AG09309 (cell line): Measurements from ENCODE around the gene CDT1.

Experiments used
- DNase-seq: peaks from one replicate; pipeline ENCODE4 v3.0.0-alpha.2; 2010; ENCODE audit warnings: low read depth
- H3K4me3 ChIP-seq: 2 replicates; pipeline ENCODE4 v1.5.1; 2011; ENCODE audit warnings: mild to moderate bottlenecking, low read depth, low read length, moderate library complexity; ENCODE audit not compliant: control insufficient read depth
- CTCF ChIP-seq: IDR thresholded peaks from 2 replicates; pipeline ENCODE4 v1.5.1; 2011; ENCODE audit warnings: mild to moderate bottlenecking, low read depth, low read length, inconsistent platforms; ENCODE audit not compliant: insufficient read depth, control insufficient read depth; ENCODE audit errors: missing control alignments

Gene CDT1

GRCh38 chr16:88814144-88814502 lies 10.5 kb downstream of the CDT1 start:
- no peak for DNase-seq

DNA sequence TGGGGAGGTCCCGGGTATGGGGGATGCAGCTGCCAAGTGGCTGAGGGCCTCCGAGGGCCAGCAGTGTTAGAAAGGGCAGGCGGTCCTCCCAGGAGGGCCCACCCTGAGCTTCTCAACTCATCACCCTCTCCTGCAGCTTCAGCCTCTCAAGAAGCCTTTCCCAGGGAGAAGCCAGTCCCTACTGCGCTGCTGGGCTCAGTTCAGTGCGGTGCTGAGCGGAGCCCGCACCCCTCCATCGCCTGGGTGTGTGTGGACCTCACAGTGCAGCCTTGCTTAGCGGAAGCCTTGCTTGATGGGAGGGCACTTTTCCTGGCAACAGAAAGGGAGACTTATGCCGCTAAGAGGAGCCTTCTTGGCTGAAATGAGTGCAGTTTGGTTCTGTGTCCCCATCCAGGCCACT lies 11.6 kb downstream of the CDT1 start:
- DNase-seq: no peak
- TF ChIP-seq CTCF: no peak

More at GRCh38 chr16:88814144-88814502, 10.5 kb downstream of the CDT1 start:
- TF ChIP-seq CTCF: no peak
- H3K4me3 ChIP-seq: no peak overlapping the region

DNA sequence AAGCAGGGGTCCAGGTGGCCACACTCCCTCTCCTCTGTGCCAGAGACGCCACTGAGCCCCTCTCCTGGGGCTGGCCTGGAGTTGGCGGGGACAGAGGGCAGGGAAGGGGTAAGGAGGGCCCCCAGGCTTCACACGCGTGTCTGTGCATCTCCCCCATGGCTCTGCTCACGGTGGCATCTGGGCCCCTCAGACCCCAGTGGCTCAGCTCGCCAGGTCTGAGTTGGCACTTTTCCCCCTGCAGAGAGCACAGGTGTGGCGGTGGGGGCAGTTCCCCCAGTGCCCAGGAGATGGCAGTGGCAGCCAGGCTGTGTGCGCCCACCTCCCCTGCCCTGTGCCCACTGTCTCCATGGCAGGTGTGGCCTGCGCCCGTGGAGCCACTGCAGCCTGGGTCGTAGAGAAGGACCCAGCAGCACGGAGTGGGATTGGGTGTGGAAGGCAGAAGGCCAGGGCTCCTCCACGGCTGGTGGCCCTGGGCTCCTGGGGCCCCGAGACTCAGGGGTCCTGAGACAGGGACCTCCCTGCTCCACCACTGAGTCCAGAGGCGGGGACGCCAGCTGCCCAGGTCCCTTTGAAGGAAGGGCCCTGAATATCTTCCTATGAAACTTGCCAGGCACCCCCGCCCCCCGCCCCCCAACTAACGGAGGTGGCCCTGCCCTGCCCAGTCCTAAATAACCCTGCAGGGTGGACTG lies 12.5 kb downstream of the CDT1 start:
- TF ChIP-seq CTCF: peak; percentile 78
- no peak overlapping the region for H3K4me3 ChIP-seq
- no peak for DNase-seq

More for the DNA sequence above, 11.6 kb downstream of the CDT1 start:
- no peak overlapping the region for H3K4me3 ChIP-seq

- no peak for TF ChIP-seq CTCF
- no peak overlapping the region for H3K4me3 ChIP-seq
- DNase-seq: no peak
Measured at GRCh38 chr16:88816736-88817535, 13.3 kb downstream of the CDT1 start.

DNA sequence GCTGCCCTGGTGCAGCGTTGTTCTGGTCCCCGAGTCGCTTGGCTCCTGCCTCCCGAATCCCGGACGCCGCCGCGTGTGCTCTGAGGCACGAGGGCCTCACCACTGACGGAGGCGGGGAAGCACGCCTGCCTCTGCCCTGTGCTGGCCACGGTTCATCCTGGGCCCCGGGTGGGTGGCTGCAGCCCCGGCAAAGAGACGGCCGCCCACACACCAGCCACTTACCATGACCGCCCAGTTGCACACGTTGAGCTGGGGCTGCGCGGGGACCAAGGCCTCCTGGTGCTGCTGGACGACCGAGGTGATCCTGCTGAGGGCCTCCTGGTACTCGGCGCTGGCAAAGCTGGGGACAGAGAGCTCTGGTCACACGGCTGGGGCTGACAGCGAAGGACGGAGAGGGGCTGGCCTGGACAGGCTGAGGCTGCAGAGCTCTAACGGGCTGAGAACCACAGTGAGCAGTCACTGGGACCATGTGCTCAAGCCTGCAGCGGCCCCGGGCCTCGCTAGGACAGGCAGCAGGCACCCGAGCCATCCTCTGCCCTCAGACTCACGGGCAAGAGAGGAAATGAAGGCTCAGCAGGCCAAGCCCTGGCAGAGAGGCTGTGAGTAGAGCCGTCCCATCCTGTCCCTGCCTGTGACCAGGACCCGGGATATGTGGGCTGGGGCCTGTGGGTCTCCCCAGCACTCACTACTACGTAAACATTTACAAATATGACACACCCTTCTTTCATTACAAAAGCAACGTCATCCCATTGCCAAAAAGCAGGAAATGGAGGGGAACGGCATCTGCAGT lies 14.4 kb downstream of the CDT1 start:
- DNase-seq: no peak
- no peak for TF ChIP-seq CTCF
- no peak overlapping the region for H3K4me3 ChIP-seq

DNA sequence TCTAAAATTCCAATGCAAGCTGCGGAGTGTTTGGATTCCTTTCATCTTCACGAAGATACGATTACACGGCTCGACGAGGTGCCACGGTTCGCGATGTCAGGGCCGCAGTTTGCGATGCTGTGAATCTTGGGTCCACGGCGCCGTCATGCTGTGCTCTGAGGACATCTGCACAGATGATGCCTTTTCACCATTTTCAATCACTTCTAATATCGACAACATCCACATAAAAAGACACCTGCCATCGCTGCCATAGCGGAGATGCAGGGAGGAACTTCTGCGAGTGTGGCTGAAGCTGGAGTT lies 14.9 kb downstream of the CDT1 start:
- no peak for DNase-seq

More for the DNA sequence above, 14.9 kb downstream of the CDT1 start:
- TF ChIP-seq CTCF: no peak
- H3K4me3 ChIP-seq: no peak overlapping the region
